ENCODE results near the gene SNAP25.

SNAP25 gene

DNA sequence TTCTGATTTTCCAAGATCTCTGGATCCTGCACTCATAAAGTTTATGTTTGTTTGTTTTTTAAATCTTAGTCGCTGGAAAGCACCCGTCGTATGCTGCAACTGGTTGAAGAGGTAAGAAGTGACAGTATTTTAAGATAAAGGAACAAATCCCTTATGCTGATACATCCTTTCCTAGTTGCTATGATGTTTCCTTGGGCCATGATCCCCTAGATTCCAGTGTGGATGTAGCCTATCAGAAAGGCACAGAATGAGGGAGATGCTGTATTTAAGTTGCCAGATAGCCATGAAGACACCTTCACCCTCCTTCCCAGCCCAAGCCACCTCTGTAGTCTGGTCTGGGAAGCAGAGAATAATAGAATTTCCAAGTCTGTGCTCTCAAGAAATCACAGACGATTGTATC lies 59.0 kb downstream of the SNAP25 start:
- TF ChIP-seq, protein P1, sequence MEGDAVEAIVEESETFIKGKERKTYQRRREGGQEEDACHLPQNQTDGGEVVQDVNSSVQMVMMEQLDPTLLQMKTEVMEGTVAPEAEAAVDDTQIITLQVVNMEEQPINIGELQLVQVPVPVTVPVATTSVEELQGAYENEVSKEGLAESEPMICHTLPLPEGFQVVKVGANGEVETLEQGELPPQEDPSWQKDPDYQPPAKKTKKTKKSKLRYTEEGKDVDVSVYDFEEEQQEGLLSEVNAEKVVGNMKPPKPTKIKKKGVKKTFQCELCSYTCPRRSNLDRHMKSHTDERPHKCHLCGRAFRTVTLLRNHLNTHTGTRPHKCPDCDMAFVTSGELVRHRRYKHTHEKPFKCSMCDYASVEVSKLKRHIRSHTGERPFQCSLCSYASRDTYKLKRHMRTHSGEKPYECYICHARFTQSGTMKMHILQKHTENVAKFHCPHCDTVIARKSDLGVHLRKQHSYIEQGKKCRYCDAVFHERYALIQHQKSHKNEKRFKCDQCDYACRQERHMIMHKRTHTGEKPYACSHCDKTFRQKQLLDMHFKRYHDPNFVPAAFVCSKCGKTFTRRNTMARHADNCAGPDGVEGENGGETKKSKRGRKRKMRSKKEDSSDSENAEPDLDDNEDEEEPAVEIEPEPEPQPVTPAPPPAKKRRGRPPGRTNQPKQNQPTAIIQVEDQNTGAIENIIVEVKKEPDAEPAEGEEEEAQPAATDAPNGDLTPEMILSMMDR (IDR thresholded peaks at IDR 0.05; ENCODE audit: low read depth, low read length), result no peak
- H3K4me3 ChIP-seq (ENCODE audit: low read depth, low read length), result no peak overlapping the region

DNA sequence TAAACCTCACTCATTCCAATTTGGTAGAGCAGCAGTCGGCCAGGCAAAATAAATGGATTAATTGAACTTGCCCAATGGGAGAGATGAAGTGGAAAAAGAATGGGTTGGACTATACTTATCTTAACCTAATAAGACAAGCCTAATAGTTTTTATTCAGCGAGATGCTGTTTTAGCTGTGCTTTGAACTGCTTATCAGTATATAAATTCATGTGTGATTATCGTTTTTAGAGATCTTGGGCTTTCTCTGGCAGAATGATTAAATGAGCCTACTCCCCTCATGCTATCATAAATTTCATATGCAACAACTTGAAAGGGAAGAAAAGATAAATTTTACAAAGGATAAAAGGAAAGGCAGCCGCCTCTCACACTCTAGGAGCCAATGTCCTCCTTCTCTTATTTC lies 59.8 kb downstream of the SNAP25 start:
- TF ChIP-seq, protein P1 (IDR thresholded peaks at IDR 0.05; ENCODE audit: low read depth, low read length), result no peak
- no peak overlapping the region for H3K4me3 ChIP-seq (ENCODE audit: low read depth, low read length)

DNA sequence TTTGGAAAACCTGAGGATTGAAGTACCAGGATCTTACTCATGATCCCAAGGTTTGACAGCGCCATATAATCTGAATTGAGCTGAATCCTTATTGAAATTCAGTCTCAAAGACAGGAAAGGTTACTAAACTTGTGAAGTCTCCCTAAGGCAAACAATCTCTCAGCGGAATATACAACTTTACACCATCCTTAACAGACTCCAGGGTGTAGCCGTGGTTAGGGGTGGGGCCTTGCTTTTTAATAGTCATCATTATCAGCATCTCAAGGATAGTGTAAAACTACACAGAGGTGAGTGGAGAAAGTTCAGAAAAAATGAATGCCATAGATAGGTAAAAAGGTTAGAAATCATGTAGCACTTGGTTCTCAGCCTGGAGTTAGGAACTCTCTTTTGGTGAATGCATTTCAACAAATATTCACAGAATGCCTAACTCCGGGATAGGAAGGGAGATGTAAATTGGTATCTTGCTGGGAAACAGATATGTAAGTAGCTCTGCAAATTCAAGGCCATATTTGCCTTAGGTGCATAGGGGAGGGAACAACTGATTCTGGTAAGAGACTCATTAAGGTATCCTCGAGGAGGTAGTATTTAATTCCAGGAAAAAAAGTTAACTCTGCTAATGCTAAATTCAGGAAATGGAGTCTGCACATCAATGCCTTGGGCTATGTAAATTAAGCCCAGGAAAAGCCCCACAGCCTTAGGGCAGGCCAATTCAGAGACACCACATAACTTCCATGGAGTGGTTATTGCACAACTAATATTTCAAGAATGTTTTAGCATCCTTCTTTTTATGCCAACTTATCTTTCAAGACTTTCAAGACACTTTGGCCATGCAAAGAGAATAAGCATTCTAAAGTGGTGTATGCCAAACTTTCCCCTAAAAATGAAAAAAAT lies 61.6 kb downstream of the SNAP25 start:
- no peak overlapping the region for H3K4me3 ChIP-seq (ENCODE audit: low read depth, low read length)
- TF ChIP-seq, protein P1 (IDR thresholded peaks at IDR 0.05; ENCODE audit: low read depth, low read length), result no peak

DNA sequence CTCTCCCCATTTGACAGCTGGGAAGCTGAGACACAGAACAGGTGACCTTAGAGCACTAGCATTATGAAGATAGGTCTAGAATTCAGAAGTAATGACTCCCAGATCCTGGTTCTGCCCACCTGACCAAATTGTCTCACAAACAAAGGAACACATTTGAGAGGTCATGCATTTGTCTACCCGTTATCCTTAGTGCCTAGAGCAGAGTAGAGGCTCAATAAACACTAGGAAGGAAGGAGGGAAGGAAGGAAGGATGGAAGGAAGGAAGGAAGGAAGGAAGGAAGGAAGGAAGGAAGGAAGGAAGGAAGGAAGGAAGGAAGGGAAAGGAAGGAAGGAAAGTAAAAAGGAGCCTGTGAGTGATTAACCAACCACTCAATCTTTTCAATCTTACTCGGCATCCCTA lies 63.3 kb downstream of the SNAP25 start:
- H3K4me3 ChIP-seq (ENCODE audit: low read depth, low read length), result no peak overlapping the region
- TF ChIP-seq, protein P1 (IDR thresholded peaks at IDR 0.05; ENCODE audit: low read depth, low read length), result no peak

DNA sequence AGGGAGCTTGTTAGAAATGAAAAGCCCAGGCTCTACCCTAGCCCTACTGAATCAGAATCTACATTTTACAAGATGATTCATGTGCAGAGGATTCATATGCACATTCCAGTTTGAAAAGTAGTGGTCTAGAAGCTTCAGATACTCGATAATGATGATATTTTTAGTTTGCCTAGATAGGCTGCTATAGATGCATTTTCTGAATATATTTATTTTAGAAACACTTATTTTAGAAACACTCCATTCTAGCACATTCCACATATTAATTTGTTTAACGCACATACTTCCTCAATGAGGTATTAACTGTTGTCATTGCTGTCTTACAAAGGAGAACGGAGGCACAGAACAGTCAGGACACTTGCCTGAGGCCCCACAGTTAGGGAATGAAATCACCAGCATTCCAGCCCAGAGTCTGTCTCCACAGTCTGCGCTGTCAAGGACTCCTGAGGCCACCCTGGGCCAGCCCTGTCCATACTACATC lies 64.4 kb downstream of the SNAP25 start:
- H3K4me3 ChIP-seq (ENCODE audit: low read depth, low read length), result no peak overlapping the region
- TF ChIP-seq, protein P1 (IDR thresholded peaks at IDR 0.05; ENCODE audit: low read depth, low read length), result no peak

DNA sequence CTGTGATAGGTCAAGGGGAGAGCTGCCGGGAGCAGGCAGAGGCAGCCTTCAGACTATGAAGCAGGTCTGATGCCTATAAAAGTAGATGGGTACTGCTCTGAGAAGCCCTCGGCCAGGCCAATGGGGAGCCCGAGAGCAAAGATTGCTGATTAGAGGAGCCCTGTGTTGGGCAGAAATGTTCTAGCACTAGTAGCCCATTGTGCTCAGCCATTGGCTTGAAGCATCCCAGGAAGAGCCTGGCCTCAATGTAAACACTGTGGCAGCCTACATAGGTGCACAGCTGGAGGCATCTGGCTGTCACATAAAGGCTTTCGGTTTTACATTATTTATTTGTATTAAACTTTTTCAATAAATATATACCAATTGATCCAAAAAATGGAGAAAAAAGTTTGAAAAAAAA lies 67.7 kb downstream of the SNAP25 start:
- TF ChIP-seq, protein P1 (IDR thresholded peaks at IDR 0.05; ENCODE audit: low read depth, low read length), result no peak
- H3K4me3 ChIP-seq (ENCODE audit: low read depth, low read length), result no peak overlapping the region

DNA sequence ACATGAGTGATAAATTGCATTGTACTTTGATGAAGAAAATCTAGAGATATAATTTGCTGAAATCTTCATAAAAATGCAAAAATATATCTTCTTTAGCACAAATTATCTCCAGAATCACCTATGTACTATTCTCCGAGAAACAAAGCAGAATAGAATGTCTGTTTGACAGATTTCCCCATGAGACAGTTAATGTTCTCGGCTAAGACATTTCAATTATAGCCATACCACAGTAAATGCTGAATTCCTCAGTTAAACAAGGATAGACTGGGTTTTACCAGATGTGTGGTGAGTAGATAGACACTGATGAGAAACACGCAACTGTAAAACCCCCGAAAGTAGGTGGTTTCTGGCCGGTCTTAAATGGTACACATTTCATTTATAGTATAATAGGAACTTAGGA lies 69.8 kb downstream of the SNAP25 start:
- H3K4me3 ChIP-seq (ENCODE audit: low read depth, low read length), result no peak overlapping the region
- TF ChIP-seq, protein P1 (IDR thresholded peaks at IDR 0.05; ENCODE audit: low read depth, low read length), result no peak

Data from WI38 (cell line).